HG02642 (cell line): ENCODE results near the gene TADA1.
"Not testable (repeated sequence)": the region's sequence is repeated elsewhere in the genome, so short reads cannot be mapped to it uniquely, and the experiment has no call there.

ENCODE experiments used
- ATAC-seq: cut with Tn5 transposase; IDR thresholded peaks from one replicate; pipeline ENCODE4 v1.9.1; 2021; ENCODE audit warnings: mild to moderate bottlenecking; ENCODE audit not compliant: unreplicated experiment, poor library complexity

The TADA1 gene

GRCh38 chr1:166849135-166849534, 26.9 kb downstream of the TADA1 start:
- no peak for ATAC-seq

- no peak for ATAC-seq
These were observed 27.9 kb downstream of the TADA1 start for GRCh38 chr1:166848193-166848592.

GRCh38 chr1:166844791-166845190, 31.3 kb downstream of the TADA1 start:
- no peak for ATAC-seq

GRCh38 chr1:166843769-166844596, 32.1 kb downstream of the TADA1 start:
- no peak for ATAC-seq

- no peak for ATAC-seq
These were observed 32.7 kb downstream of the TADA1 start for GRCh38 chr1:166843322-166843721.

GRCh38 chr1:166840309-166841274, 35.5 kb downstream of the TADA1 start:
- no peak for ATAC-seq

GRCh38 chr1:166839600-166840308, 36.3 kb downstream of the TADA1 start:
- ATAC-seq = peak; percentile 40

GRCh38 chr1:166838766-166839599, 37.1 kb downstream of the TADA1 start, which contains the start of gene POGK:
POGK (plus strand) TSS chr1:166839475; CDS start chr1:166840957, 1,482 bp downstream.
- ATAC-seq = peak; percentile 98

GRCh38 chr1:166836733-166837132, 39.3 kb downstream of the TADA1 start:
- no peak for ATAC-seq

- not testable (repeated sequence) for ATAC-seq
These were observed 46.3 kb downstream of the TADA1 start for GRCh38 chr1:166829762-166830161.

GRCh38 chr1:166827426-166827825, 48.6 kb downstream of the TADA1 start:
- ATAC-seq = no peak

GRCh38 chr1:166822385-166822784, 53.7 kb downstream of the TADA1 start:
- no peak for ATAC-seq

- no peak for ATAC-seq
These were observed 56.1 kb downstream of the TADA1 start for GRCh38 chr1:166819974-166820373.

GRCh38 chr1:166814611-166815010, 61.5 kb downstream of the TADA1 start:
- no peak for ATAC-seq

- no peak for ATAC-seq
These were observed 62.4 kb downstream of the TADA1 start for GRCh38 chr1:166813508-166814223.

GRCh38 chr1:166811691-166812090, 64.4 kb downstream of the TADA1 start:
- ATAC-seq = no peak

- ATAC-seq = no peak
These were observed 67.1 kb downstream of the TADA1 start for GRCh38 chr1:166808952-166809351.
